HG03139 (cell line): Measurements from ENCODE around the gene MYRF.

ENCODE experiments used
- ATAC-seq: cut with Tn5 transposase; IDR thresholded peaks from one replicate; pipeline ENCODE4 v1.9.1; 2021; ENCODE audit not compliant: unreplicated experiment

Gene MYRF

DNA sequence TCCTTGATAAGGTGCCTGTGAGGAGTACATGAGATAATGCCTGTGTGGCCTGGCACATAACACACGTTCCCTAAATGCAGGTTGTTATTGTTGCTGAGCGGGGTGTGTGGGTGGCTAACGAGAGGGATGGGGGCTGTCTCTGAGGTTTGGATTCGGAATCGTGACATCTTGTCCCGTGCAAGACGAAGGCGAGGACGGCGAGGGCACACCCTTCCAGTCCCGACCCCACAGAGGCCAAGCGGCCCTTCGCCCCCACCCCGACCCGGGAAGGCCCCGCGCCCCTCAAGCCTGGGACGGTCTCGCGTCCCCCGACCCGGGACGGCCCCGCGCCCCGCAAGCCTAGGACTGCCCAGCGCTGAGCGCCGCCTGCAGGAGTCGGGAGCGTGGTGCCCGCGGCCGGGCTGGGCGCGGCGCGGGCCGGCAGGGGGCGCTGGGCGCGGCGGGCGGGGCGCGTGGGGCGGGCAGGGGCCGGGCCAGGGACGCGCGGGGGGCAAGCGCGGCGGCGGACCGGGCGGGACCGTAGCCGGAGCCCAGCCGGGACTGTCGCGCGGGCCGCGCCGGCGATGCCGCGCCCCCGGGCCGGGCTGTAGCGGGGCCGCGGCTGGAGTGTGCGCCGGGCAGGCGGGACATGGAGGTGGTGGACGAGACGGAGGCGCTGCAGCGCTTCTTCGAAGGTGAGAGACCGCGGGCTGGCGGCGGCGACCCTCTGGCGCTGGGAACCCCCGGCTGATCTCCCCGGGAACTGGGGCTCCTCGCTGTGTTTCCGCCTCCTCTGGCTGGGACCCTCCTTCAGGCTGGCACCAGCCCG, at the start of gene MYRF:
TSS of gene MYRF (plus strand) at position 520 of the 808 bp plus-strand sequence. CDS start at position 629, 109 bp downstream.
- no peak for ATAC-seq

DNA sequence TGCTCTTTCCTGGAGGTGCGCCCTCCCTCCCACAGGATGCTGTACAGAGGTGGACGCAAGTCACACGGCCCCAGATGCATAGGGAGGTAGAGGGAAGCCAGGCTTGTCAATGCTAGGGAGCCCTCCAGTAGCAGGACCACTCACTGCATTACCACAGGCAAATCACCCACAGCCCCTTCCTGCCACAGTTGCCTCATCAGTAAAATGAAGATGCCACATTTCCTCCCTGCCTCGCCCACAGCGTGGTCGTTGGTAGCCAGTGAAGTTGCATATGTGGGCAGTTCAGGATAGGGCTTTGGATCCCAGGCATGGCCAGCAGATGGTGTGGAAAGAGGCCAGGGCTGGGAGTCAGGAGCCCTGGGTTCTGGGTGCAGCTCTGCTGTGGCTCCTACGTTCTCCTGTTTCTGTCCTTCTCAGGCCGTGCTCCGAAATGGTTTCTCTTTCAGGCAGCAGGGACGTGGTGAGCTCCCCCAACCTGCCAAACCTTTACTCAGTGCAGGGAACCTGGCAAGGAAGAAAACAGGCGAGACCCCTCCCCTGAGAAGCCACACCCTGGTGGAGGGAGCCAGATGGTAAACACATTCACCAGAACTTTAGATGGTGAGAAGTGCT, 49.6 kb upstream of the MYRF start:
- no peak for ATAC-seq

DNA sequence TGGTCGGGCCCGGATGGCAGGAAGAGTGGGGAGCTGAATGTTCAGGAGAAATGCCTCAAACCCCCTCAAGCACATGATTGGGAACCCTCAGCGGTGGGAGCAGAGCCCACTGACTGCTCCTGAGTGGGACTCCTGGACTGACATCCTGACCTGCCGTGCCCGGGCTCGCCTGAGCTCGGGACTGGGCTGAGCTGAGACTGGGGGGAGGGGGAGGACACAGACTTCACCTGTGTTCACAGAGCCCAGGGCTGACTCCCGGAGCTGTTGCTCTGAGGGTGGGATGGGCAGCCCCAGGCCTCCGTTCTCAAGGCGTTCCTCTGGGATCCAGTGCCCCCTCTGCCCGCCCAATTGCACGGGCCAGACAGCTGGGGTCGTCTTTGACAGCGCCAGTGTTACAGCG, 47.6 kb upstream of the MYRF start:
- ATAC-seq = no peak

DNA sequence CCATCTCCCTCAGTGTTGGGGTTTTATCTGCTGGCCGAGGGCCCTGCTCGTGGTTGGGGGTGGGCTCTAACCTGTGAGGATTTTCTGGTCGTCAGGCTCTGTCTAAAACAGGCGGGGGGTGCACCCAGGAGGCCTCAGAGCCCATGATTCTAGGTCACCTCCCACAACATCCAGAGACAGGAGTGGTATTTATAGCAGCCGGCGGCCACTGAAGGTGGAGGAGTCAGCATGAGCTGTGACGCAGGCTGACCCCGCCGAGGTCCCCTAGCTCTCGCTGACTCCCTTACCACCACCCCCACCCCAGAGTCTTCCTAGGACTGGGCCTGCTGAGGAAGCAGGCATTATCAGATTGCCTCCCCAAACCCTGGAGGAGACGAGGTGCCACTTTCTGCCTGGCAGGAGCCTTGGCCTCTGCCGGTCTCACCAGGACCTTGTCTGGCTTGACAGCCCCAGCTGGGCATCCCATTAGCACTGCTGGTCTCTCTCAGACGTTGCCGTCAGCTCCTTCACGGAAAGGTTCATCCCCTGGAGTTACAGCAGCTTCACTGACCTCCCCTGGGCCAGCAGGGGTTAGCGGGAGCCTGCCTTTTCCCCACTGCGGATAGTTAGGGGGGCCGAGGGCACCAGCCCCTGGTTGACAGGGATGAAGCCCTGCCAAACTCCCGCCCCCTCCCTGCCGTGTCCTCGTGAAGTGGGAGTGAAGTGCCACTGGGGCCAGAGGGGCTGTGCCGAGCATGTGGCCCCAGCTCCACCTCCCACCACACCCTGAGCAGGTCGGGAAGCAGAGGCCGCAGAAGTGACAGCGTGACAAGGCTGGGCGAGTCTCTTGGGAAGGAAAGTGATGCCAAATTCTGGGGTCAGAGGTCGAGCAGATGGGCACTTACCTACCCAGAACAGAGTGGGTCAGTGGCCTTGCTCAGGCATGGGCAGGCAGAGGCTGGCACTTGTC, 45.7 kb upstream of the MYRF start:
- no peak for ATAC-seq

DNA sequence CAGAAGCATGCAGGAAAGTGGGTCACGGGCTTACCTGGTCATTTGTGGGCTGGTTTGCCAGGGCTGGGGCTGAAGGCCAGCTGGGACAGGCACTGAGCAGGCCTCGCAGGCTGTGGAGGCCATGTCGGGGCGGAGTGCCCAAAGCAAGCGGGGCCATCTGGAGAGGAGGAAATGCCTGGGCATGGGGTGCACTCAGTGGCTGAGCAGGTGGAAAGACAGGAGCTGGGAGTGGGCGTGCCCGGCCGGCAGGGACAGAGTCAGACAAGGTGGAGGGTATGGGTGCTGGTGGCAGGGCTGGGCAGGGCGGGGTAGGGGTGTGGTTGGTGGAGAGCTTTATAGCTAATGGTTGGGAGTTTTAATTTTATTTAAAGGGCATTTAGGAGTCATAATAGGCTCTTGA, 44.9 kb upstream of the MYRF start:
- ATAC-seq = no peak

DNA sequence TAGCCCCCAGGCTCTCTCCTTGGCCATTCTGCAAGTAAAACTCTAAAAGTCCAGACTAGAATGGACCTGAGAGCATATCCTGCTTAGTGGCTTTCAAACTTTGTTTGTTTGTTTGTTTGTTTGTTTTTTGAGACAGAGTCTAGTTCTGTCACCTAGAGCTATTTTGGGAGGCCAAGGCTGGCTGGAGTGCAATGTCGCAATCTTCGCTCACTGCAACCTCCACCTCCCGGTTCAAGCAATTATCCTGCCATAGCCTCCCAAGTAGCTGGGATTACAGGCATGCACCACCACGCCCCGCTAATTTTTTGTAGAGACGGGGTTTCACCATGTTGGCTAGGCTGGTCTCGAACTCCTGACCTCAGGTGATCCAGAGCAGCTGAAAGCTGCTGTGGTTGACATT, 43.3 kb upstream of the MYRF start:
- ATAC-seq = no peak

DNA sequence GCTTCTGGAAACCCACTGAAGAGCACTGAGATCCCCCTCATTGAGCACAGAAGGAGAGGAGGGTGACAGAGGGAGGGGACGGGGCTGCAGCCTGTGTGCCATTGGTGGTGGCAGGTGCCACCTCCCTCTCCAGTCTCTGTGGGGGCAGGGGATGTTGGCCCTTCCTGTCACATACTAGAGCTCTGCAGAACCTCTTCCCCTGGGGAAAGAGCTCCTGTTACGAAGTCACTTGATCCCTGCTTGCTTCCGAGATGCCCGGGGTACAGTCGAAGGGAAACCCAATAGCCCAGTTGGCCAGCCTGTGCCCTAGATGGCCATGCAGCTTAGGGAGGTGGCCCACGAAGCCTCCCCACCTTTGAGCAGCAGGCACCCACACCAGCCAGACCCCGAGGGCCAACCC, 42.9 kb upstream of the MYRF start:
- ATAC-seq = no peak

DNA sequence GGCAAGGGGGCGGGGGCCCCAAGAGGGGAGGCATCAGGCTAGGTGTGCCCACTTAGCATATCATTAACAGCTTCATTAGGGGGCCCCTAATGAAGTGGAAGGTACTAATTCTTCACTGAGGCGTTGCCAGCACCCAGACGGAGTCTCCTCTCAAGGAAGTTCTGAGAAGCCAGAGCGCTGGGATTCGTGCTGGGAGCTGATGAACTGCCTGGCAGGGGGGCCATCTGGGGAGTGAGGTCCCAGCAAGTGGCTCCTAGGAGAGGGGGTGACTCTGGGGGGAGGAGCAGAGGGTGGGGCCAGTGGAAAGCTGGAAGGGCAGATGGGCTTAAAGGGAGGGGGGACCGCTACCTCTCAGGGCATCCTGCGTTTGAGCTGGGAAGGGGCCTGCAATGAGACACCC, 42.4 kb upstream of the MYRF start:
- no peak for ATAC-seq

DNA sequence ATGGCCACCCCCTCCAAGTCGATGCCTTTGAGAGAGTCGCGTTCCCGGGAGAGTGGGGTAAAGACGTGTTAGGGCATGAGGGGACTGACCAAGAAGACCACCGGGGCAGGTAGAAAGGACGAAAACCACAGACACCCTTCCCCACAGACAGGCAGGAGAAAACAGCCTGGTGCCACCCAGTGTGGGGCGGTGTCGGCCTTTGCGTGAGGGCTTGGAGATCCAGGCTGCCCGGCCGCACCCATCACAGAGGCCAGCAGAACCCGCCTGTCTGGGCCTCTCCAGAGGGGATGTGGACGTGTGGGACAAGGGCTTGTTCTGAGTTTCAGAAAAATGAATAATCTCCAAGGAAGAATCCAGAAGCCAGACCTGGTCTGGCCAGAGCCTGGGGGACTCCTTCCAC, 41.4 kb upstream of the MYRF start:
- ATAC-seq = no peak

DNA sequence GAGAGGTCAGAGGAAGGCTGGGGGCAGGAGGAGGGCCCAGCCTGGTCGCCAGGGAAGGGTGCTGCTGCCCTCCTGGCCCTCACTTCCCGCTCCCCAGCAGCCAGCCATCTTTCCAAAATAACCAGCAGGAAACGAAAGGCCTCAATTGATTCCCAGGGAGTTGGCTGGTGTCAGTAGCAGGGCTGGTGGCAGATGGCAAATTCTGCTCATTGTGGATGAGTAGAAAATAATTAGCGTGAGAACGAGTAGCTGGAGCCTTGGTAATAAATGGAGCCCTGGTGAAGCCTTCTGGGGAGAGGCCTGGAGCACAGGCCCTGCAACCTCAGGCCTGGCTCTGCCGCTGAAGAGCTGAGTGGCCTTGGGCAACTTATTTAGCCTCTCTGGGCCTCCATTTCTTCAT, 40.9 kb upstream of the MYRF start:
- no peak for ATAC-seq

DNA sequence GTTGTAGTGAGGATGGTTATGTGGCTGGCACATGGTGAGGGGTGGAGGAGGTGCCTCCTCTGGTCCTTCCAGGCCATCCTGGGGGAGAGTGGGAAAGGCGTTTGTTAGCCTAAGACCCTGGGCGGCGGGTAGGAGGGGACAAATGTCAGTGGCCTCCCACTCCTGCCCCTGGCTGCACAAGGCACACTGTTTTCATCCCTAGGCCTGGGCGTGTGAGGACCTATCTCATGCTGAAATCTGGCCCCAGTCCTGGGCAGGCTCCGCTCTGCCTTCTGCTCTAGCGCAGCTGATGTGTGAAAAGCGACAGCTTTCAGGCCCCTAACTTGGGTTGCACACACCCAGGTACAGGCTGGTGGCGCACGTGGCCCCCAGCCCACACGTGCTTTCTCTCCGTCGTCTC, 40.1 kb upstream of the MYRF start:
- ATAC-seq = no peak

DNA sequence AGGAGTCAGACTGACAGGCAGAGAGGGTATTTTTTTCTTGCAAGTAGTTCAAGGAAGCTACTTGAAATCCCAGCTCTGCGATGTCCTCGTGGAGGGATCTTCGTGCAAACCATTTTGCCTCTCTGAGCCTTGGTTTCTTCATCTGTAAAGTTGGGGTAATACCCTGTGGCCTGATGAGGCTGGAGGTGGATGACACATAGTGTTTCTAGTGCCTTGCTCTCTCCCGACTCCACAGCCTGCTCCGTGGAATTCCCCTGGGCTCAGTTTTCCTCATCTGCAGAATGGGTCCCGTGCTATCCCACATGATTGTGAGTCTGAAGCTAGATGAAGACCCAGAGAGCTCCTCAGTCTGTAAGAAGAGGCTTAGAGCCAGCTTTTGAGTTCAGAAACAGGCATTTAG, 39.6 kb upstream of the MYRF start:
- no peak for ATAC-seq

DNA sequence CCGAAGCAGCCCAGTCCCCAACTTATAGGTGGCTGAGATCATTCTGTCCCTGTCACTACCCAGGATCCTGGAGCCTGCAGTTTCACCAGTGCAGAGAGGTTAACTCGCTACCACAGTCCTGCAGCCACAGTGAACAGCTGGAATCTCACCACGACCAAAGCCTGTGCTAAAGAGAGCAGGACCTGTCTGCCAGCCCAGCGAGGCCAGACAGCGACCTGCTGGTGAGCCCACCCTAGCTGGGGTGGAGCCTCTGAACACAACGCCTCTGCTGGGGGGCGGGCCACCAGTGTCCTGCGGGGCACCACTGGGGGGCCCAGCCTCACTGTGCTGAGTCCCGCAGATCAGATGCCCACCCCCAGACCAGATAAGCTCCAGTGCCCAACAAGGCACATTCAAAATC, 39.0 kb upstream of the MYRF start:
- ATAC-seq = no peak

DNA sequence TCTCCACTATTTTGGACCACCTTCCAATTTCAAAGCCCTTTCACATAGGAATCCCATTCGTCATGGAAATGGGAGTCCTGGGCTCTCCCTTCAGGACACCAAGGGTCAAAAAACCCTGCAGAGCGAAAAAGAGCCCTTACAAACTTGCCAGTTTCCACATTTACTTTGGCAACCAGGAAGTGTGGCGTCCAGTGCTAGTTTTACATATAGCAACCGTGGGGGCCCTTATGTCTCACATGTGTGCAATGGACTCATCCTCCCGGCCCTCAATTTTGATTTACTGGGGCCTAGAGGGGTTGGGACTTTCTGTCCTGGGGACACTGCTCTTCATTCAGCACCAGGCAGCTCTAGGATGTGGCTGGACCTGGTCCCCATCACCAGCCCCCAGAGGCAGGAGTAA, 38.5 kb upstream of the MYRF start:
- no peak for ATAC-seq

DNA sequence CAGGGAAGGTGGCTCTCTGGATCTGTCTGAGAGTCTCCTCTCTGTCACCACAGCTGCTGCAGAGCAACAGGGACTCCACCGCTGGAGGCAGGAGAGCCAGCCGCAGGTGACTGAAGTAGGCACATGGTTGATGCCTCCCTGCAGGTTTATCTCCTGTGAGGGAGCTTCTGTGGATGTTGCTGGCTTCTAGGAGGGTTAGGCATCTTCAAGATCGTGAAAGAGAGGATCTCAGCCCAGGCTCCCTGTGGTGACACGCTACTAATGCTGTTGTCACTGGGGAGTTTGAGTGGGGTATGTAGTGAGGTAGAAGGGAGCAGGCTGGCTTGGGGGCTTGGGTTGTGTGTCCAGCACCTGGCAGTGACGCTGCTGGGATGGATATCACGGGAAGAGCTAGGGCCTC, 38.1 kb upstream of the MYRF start:
- ATAC-seq = no peak

DNA sequence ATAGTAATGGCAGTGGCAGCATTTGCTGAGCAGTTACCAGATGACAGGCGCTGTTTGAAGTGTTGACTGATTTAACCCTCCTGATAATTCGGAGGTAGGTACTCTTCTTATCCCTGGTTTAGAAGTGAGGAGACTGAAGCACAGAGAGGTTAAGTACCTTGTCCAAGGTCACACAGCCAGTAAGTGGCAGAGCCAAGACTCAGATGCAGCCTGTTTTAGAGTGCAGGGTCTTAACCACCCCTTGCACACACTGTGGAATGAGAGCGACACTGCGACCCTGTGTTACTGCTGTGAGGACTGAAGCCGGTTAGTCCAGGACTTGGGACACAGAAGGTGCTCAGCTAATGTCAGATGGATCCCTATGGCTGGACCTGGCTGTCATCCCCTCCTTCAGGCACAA, 37.5 kb upstream of the MYRF start:
- no peak for ATAC-seq

DNA sequence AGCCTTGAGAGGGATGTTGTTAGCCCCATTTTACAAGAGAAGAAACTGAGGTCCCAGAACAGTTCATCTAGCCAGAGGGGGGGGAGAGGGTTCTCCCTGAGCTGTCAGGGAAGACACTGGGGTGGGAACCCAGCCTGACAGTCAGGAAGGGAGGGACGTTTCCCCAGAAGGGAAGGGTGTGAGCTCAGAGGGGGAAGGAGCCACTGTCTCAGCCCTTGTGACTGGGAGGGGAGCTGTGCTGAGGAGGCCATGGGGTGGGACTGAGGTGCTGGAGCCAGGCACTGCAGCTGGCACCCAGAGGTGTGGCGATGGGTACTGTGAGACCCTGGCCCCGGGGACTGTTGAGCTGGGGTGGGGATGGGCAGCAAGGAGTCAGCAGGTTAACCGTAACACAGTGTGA, 36.6 kb upstream of the MYRF start:
- ATAC-seq = no peak

DNA sequence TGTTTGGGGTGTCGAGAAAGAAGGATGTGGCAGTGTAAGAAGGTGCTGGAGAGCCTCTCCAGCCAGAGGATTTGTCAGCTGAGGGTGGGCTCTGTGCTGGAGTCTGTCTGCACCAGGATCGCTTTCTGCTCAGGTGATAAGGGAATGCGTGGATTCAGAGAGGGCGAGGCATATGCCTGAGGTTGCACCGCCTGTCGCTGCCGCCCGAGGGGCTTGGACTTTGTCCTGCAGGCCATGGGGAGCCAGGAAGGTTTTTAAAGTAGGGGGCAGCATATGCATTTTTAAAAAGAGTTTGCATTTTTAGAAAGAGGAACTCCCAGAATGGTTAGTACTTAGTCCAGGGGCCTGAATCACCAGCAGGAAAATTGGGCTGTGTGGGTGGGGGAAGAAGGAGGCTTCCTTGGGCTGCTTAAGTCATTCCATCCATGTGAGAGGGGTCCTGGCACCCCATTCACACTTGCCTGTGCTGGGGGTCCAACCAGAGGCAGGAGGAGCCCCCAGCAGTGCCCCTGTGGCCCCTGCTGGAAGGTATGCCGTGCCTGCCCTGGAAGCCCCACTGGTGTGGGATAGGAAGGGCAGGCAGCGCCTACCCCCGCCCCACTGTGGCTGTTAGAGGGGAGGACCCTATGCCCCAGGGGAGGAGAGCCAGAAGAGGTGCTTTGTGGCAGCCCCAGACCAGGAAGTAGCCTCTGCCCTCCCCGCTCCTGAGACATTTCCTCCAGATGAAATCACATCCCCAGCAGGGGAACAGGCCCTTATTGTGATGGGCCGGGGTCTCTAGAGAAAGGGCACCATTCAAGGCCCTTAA, 35.8 kb upstream of the MYRF start:
- ATAC-seq = no peak

DNA sequence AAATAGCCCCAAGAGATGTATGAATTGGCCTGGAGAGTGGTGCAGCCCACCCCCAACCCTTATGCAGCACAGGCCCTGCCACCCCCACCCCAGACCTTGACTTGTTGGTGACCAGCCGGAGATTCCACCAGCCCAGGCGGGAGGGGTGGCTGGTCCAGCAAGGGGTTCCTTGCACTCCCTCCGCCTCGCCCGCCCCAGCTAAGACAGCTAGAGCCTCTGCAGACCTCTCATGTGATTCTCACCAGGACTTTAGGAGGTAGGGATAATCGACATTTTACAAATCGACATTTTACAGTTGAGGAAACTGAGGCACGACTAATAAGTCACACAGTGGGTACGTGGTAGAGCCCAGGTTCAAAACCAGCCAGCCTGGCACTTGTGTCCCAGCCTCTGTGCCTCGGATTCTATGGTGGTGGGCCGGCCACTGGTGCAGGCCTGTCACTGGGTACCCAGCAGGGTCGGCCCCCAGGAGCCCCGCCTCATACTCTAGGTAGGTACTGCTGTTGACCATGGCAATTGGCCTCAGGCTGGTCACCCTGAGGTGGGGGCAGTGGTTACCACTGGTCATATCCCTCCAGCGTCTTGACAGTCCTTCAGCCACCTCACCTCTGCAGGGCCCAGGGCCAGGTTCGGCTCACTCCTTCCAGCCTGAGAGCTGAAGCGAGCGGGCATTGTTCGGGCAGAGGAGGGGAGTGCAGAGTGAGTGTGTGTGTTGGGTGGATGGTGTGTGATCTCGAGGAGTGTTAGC, 35.0 kb upstream of the MYRF start:
- no peak for ATAC-seq

DNA sequence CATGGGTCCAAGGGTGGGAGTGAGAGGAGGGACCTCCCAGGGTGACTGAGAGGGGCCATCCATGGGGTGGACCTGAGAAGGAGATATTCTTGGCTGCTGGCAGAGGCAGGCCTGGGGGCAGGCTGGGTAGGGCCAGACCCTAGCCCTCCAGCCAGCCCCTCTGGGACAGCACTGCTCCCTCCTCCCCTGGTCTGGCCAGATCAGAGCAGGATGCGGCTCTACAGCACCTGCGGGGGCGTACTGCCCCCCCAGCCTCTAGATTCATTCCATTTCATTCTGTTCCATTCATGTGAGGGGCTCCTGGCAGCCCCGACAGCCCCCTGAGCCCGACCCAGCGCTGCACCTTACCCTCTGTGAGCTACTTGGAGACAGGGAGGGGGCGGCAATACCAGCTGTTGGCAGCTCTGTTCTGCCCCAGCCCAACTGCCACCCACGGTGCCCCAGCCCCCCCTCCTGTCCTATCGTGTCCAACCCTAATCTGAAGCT, 34.3 kb upstream of the MYRF start:
- no peak for ATAC-seq
